Measurements from ENCODE around the gene NUBP2.

GRCh38 chr16:1794221-1794871 is 11.6 kb downstream of the NUBP2 start:
- TF ChIP-seq CTCF (IDR thresholded peaks at IDR 0.05) (no peak), POLR2A (IDR thresholded peaks at IDR 0.05) (no peak)
